GM03348 (cell line): ENCODE data around the gene NUBPL.
"Not testable (repeated sequence)": the region's sequence is repeated elsewhere in the genome, so short reads cannot be mapped to it uniquely, and the experiment has no call there.

ENCODE experiments used
- DNase-seq: peaks from one replicate; pipeline ENCODE4 v3.0.0; 2012; ENCODE audit warnings: low spot score

NUBPL gene

GRCh38 chr14:31880935-31881334 is 319.7 kb downstream of the NUBPL start:
- peak; percentile 86 for DNase-seq

GRCh38 chr14:31881531-31882310 is 320.5 kb downstream of the NUBPL start:
- peak; percentile 35 for DNase-seq

GRCh38 chr14:31884238-31884637 is 323.0 kb downstream of the NUBPL start:
- no peak for DNase-seq

GRCh38 chr14:31884776-31885379 is 323.7 kb downstream of the NUBPL start:
- no peak for DNase-seq

GRCh38 chr14:31886156-31886835 is 325.1 kb downstream of the NUBPL start:
- no peak for DNase-seq

GRCh38 chr14:31887929-31888580 is 326.9 kb downstream of the NUBPL start:
- DNase-seq = no peak

GRCh38 chr14:31889297-31889696 is 328.1 kb downstream of the NUBPL start:
- DNase-seq = no peak

GRCh38 chr14:31890202-31890601 is 329.0 kb downstream of the NUBPL start:
- not testable (repeated sequence) for DNase-seq

GRCh38 chr14:31893221-31893757 is 332.1 kb downstream of the NUBPL start:
- DNase-seq = no peak

- DNase-seq = no peak
Measured at GRCh38 chr14:31894351-31894750, 333.1 kb downstream of the NUBPL start.

GRCh38 chr14:31895206-31895605 is 334.0 kb downstream of the NUBPL start:
- DNase-seq = peak; percentile 46

GRCh38 chr14:31895646-31896045 is 334.4 kb downstream of the NUBPL start:
- DNase-seq = no peak

- DNase-seq = no peak
Measured at GRCh38 chr14:31897581-31898186, 336.5 kb downstream of the NUBPL start.

- DNase-seq = no peak
Measured at GRCh38 chr14:31898838-31899528, 337.8 kb downstream of the NUBPL start.

GRCh38 chr14:31902002-31902401 is 340.8 kb downstream of the NUBPL start:
- DNase-seq = no peak

GRCh38 chr14:31902945-31903646 is 341.9 kb downstream of the NUBPL start:
- DNase-seq = no peak

GRCh38 chr14:31909977-31910376 is 348.8 kb downstream of the NUBPL start:
- no peak for DNase-seq
